ENCODE measurements around the gene ABCC8. TPM values are rescaled to one million over a fixed set of nuclear protein-coding genes. Genes with fewer than 3 reads are reported as not detected.

The ABCC8 gene
- total and polyA plus RNA-seq, 9 of the 15 experiments (the other 6 are each of a cell fraction or from before 2014, with no cell fraction given): not detected

DNA sequence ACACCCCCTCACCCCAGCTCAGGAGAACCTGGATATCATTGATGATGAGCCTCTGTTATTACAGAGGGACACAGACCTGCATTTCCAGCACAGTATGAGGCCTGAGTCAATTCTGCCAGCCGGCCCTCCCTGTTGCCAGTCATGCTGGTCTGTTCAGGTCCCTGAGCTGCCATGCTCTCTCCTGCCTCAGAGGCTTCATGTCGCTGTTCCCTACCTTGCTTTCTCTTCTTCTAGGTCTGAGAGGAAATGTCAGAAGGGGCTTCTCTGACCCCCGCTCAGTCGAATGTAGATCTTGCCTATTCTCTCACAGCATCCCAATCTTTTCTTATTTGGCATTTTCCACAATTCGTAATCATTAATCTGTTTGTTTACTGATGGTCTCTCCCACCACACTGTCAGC, 21.8 kb upstream of the ABCC8 start:
- 1% methylated on average over 5 of the region's 5 CpGs for WGBS (ENCODE audit: insufficient coverage, low coverage, missing lambda C conversion rate)
- peak; percentile 57 for FAIRE-seq
- H3K4me1 ChIP-seq (replicated peaks in 1 of 2; ENCODE audit: control insufficient read depth in 2 of 2, insufficient read depth in 2 of 2, low read length in 2 of 2): no peaks in the 10 kb centered on the region
- ChIA-PET POLR2A (interaction anchor here (0.5 to 1.1 kb wide), 2 partner anchors 285 to 565 kb away, joined by 3 read pairs; no protein-coding TSS in a partner anchor), CTCF (ENCODE audit: low intra/inter-chr PET ratio) (no interaction called here)
- BruUV-seq (replicated peaks): no TSS peak
- no peak overlapping the region for H3K4me2 ChIP-seq (ENCODE audit: insufficient read depth, low read length)
- intact Hi-C loops (cut with micrococcal nuclease) (no loop called here), in situ Hi-C loops (cut with MboI) (no loop called here)
- TF ChIP-seq NFYB (IDR thresholded peaks at IDR 0.05; ENCODE audit: extremely low read depth, insufficient read length): no peak
- TF ChIP-seq, protein P1, sequence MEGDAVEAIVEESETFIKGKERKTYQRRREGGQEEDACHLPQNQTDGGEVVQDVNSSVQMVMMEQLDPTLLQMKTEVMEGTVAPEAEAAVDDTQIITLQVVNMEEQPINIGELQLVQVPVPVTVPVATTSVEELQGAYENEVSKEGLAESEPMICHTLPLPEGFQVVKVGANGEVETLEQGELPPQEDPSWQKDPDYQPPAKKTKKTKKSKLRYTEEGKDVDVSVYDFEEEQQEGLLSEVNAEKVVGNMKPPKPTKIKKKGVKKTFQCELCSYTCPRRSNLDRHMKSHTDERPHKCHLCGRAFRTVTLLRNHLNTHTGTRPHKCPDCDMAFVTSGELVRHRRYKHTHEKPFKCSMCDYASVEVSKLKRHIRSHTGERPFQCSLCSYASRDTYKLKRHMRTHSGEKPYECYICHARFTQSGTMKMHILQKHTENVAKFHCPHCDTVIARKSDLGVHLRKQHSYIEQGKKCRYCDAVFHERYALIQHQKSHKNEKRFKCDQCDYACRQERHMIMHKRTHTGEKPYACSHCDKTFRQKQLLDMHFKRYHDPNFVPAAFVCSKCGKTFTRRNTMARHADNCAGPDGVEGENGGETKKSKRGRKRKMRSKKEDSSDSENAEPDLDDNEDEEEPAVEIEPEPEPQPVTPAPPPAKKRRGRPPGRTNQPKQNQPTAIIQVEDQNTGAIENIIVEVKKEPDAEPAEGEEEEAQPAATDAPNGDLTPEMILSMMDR (IDR thresholded peaks at IDR 0.05 in 2 of 3, conservative IDR thresholded peaks at IDR 0.05 in 1 of 3; ENCODE audit: insufficient read depth in 2 of 3, low read depth in 1 of 3, low read length in 3 of 3): peak; percentile 34 to 60 (median 45)
- H4K20me1 ChIP-seq (replicated peaks; ENCODE audit: control insufficient read depth, insufficient read depth, low read length): peaks cover 4% of the 10 kb centered on the region; the same call in 1 of the 2 replicates
- peak; percentile 82 for ATAC-seq
- peaks cover 0 to 66% of the 10 kb centered on the region in 2 experiments; a peak in 3 of 5 replicates for H3K27me3 ChIP-seq (ENCODE audit: control insufficient read depth in 2 of 2, insufficient read depth in 2 of 2, low read length in 2 of 2)
- no peaks in the 10 kb centered on the region for H3K79me2 ChIP-seq (ENCODE audit: control insufficient read depth, insufficient read depth, low read length)
- no peak overlapping the region for H2AFZ ChIP-seq (ENCODE audit: low read depth, low read length)
- no peak overlapping the region for H3K4me3 ChIP-seq
- H3K9me1 ChIP-seq (ENCODE audit: control insufficient read depth, insufficient read depth, low read length): peaks cover 4% of the 10 kb centered on the region
- no peaks in the 10 kb centered on the region for H3K36me3 ChIP-seq (ENCODE audit: control insufficient read depth, insufficient read depth, low read length)
- no peaks in the 10 kb centered on the region for H3K9me3 ChIP-seq (replicated peaks; ENCODE audit: control insufficient read depth, insufficient read depth, low read depth, low read length)
- no peak overlapping the region for H3K9ac ChIP-seq (ENCODE audit: insufficient read depth in 1 of 2, low read depth in 2 of 2, low read length in 2 of 2)
- peak; percentile 14 to 49 (median 36) for DNase-seq (ENCODE audit: extremely low read depth in 1 of 4, low spot score in 3 of 4)
- no peak overlapping the region for H3K27ac ChIP-seq (ENCODE audit: extremely low read depth, low read depth, low read length)

DNA sequence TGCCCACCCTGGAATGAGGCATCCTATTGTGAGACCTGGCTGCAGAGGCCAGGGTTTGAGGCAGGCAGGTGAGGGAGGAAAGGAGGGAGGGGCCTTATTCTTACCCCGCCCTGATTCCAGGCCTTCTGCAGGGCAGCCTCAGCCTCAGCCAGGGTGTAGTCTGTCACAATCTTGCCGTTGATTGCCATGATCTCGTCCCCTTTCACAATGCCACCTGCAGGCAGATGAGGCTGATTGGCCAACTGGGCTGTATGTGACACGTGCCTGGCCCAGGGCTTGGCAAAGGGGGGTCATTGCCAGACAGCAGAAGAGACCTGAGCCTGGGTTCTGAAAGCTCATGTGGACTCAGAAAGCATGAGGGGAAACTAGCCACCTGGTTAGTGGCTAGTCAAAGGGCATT, 21.4 kb upstream of the ABCC8 start:
- no peak for FAIRE-seq

More for the DNA sequence above, 21.4 kb upstream of the ABCC8 start:
- ATAC-seq (no peak), DNase-seq (ENCODE audit: extremely low read depth in 1 of 4, low spot score in 3 of 4) (no peak)
- in situ Hi-C loops (cut with MboI): no loop called here
- intact Hi-C loops (cut with micrococcal nuclease): no loop called here
- Histone ChIP-seq H3K9me1 (ENCODE audit: control insufficient read depth, insufficient read depth, low read length) (peaks cover 4% of the 10 kb centered on the region), H2AFZ (ENCODE audit: low read depth, low read length) (no peak overlapping the region), H3K79me2 (ENCODE audit: control insufficient read depth, insufficient read depth, low read length) (no peaks in the 10 kb centered on the region), H4K20me1 (replicated peaks; ENCODE audit: control insufficient read depth, insufficient read depth, low read length) (peaks cover 4% of the 10 kb centered on the region; the same call in 1 of the 2 replicates), H3K36me3 (ENCODE audit: control insufficient read depth, insufficient read depth, low read length) (no peaks in the 10 kb centered on the region), H3K4me2 (ENCODE audit: insufficient read depth, low read length) (no peak overlapping the region), H3K9ac (ENCODE audit: insufficient read depth in 1 of 2, low read depth in 2 of 2, low read length in 2 of 2) (peak overlapping the region in 1 of 2 experiments; percentile 35; a peak in 1 of 4 replicates), H3K9me3 (replicated peaks; ENCODE audit: control insufficient read depth, insufficient read depth, low read depth, low read length) (no peaks in the 10 kb centered on the region), H3K27me3 (ENCODE audit: control insufficient read depth in 2 of 2, insufficient read depth in 2 of 2, low read length in 2 of 2) (peaks cover 0 to 66% of the 10 kb centered on the region in 2 experiments; a peak in 3 of 5 replicates), H3K4me3 (no peak overlapping the region), H3K27ac (ENCODE audit: extremely low read depth, low read depth, low read length) (no peak overlapping the region), H3K4me1 (replicated peaks in 1 of 2; ENCODE audit: control insufficient read depth in 2 of 2, insufficient read depth in 2 of 2, low read length in 2 of 2) (no peaks in the 10 kb centered on the region)
- CTCF ChIA-PET (ENCODE audit: low intra/inter-chr PET ratio): no interaction called here
- TF ChIP-seq, protein P2, sequence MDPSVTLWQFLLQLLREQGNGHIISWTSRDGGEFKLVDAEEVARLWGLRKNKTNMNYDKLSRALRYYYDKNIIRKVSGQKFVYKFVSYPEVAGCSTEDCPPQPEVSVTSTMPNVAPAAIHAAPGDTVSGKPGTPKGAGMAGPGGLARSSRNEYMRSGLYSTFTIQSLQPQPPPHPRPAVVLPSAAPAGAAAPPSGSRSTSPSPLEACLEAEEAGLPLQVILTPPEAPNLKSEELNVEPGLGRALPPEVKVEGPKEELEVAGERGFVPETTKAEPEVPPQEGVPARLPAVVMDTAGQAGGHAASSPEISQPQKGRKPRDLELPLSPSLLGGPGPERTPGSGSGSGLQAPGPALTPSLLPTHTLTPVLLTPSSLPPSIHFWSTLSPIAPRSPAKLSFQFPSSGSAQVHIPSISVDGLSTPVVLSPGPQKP (CRISPR knock-in tag; IDR thresholded peaks at IDR 0.05): no peak
- TF ChIP-seq NR2C2 (CRISPR knock-in tag; IDR thresholded peaks at IDR 0.05) (no peak), NR2C2 (tag; IDR thresholded peaks at IDR 0.05) (no peak), ZNF41 (CRISPR knock-in tag; conservative IDR thresholded peaks at IDR 0.05) (no peak), ZNF3 (CRISPR knock-in tag; IDR thresholded peaks at IDR 0.05) (no peak), GATAD2B (IDR thresholded peaks at IDR 0.05; ENCODE audit: borderline replicate concordance) (no peak), SAFB (IDR thresholded peaks at IDR 0.05; ENCODE audit: borderline replicate concordance, low read depth, low read length) (no peak), HIVEP1 (CRISPR knock-in tag; IDR thresholded peaks at IDR 0.05) (no peak), TAF7 (tag; IDR thresholded peaks at IDR 0.05) (no peak)
- POLR2A ChIA-PET: interaction anchor here (1.1 kb wide), 1 partner anchor 565 kb away, joined by 3 read pairs; no protein-coding TSS in a partner anchor
- 0% methylated on average over 4 of the region's 4 CpGs for WGBS (ENCODE audit: insufficient coverage, low coverage, missing lambda C conversion rate)
- no TSS peak for BruUV-seq (replicated peaks)
